Stomach smooth muscle (tissue), 2 donors: ENCODE measurements around the gene RACK1.
A peak's percentile ranks its signal among the peaks of the same experiment; 100 is the strongest.

Experiments used
- H3K27ac ChIP-seq: one replicate; pipeline ENCODE4 v1.7.0; 2013; ENCODE audit warnings: mild to moderate bottlenecking, low read length, inconsistent platforms
- H3K27me3 ChIP-seq, 2 donors: one replicate each; pipeline ENCODE4 v1.7.0; 2013; ENCODE audit warnings: low read length in 2 of 2; ENCODE audit not compliant: insufficient read depth in 2 of 2, control insufficient read depth in 1 of 2
- H3K36me3 ChIP-seq, 2 donors: one replicate each; pipeline ENCODE4 v1.7.0; 2013; ENCODE audit warnings: low read length in 2 of 2; ENCODE audit not compliant: control insufficient read depth in 2 of 2, insufficient read depth in 2 of 2
- H3K4me1 ChIP-seq: one replicate; pipeline ENCODE4 v1.7.0; 2013; ENCODE audit warnings: low read length; ENCODE audit not compliant: control insufficient read depth, insufficient read depth
- H3K4me3 ChIP-seq, 2 donors: one replicate each; pipeline ENCODE4 v1.7.0; 2013; ENCODE audit warnings: low read length in 2 of 2
- H3K9ac ChIP-seq, 2 donors: one replicate each; pipeline ENCODE4 v1.7.0; 2013; ENCODE audit warnings: low read length in 2 of 2, mild to moderate bottlenecking in 1 of 2
- H3K9me3 ChIP-seq, 2 donors: one replicate each; pipeline ENCODE4 v1.7.0; 2013; ENCODE audit warnings: low read length in 2 of 2; ENCODE audit not compliant: control insufficient read depth in 2 of 2
- donor health status: healthy.
- donor health status: Pancreatic carcinoma.

The RACK1 gene

GRCh38 chr5:181232593-181232992 lies 11.1 kb downstream of the RACK1 start:
- Histone ChIP-seq H3K9me3 (no peaks in the 10 kb centered on the region), H3K27me3 (no peaks in the 10 kb centered on the region), H3K9ac (no peak overlapping the region), H3K27ac (no peak overlapping the region), H3K4me1 (no peaks in the 10 kb centered on the region), H3K4me3 (no peak overlapping the region), H3K36me3 (peaks cover 50 to 53% of the 10 kb centered on the region in 2 donors)

GRCh38 chr5:181231432-181231831 lies 12.3 kb downstream of the RACK1 start:
- H3K9me3 ChIP-seq, result no peaks in the 10 kb centered on the region
- no peak overlapping the region for H3K27ac ChIP-seq
- no peak overlapping the region for H3K4me3 ChIP-seq
- no peak overlapping the region for H3K9ac ChIP-seq
- peaks cover 39 to 41% of the 10 kb centered on the region in 2 donors for H3K36me3 ChIP-seq
- no peaks in the 10 kb centered on the region for H3K27me3 ChIP-seq
- no peaks in the 10 kb centered on the region for H3K4me1 ChIP-seq

GRCh38 chr5:181230551-181230950 lies 13.2 kb downstream of the RACK1 start:
- Histone ChIP-seq H3K9me3 (no peaks in the 10 kb centered on the region), H3K27me3 (no peaks in the 10 kb centered on the region), H3K4me1 (no peaks in the 10 kb centered on the region), H3K4me3 (no peak overlapping the region), H3K27ac (no peak overlapping the region), H3K36me3 (peaks cover 30 to 33% of the 10 kb centered on the region in 2 donors), H3K9ac (no peak overlapping the region)

- Histone ChIP-seq H3K9me3 (no peaks in the 10 kb centered on the region), H3K27ac (no peak overlapping the region), H3K36me3 (peaks cover 24 to 28% of the 10 kb centered on the region in 2 donors), H3K4me1 (peaks cover 1% of the 10 kb centered on the region), H3K27me3 (no peaks in the 10 kb centered on the region), H3K4me3 (no peak overlapping the region), H3K9ac (no peak overlapping the region)
These were observed 13.7 kb downstream of the RACK1 start for GRCh38 chr5:181229996-181230395.

GRCh38 chr5:181224390-181225229 lies 19.1 kb downstream of the RACK1 start:
- H3K9me3 ChIP-seq, result no peaks in the 10 kb centered on the region
- H3K27me3 ChIP-seq, result no peaks in the 10 kb centered on the region
- peak overlapping the region; percentile 93 for H3K27ac ChIP-seq
- H3K4me3 ChIP-seq, result peak overlapping the region; percentile 92 to 93
- H3K9ac ChIP-seq, result peak overlapping the region; percentile 84 to 86
- H3K36me3 ChIP-seq, result no peaks in the 10 kb centered on the region
- H3K4me1 ChIP-seq, result peaks cover 23% of the 10 kb centered on the region

GRCh38 chr5:181223729-181224389 lies 19.8 kb downstream of the RACK1 start:
- Histone ChIP-seq H3K4me3 (peak overlapping the region; percentile 92 to 93), H3K4me1 (peaks cover 23% of the 10 kb centered on the region), H3K27ac (peak overlapping the region; percentile 93), H3K9ac (peak overlapping the region; percentile 84 to 86), H3K9me3 (no peaks in the 10 kb centered on the region), H3K36me3 (no peaks in the 10 kb centered on the region), H3K27me3 (no peaks in the 10 kb centered on the region)

- Histone ChIP-seq H3K4me1 (peaks cover 23% of the 10 kb centered on the region), H3K27me3 (no peaks in the 10 kb centered on the region), H3K9me3 (no peaks in the 10 kb centered on the region), H3K4me3 (peak within 1 kb of the TSS; percentile 92 to 93), H3K27ac (peak within 1 kb of the TSS; percentile 93), H3K9ac (peak within 1 kb of the TSS; percentile 84 to 92), H3K36me3 (no peaks in the 10 kb centered on the region)
These were observed 20.5 kb downstream of the RACK1 start, which contains the start of gene TRIM41 for GRCh38 chr5:181223058-181223728. Gene TRIM41, plus strand, starts transcription at chr5:181223281. Its CDS starts 719 bp downstream, at chr5:181224000.

- Histone ChIP-seq H3K4me3 (peak overlapping the region; percentile 92 to 93), H3K9ac (peak overlapping the region; percentile 84 to 87), H3K9me3 (no peaks in the 10 kb centered on the region), H3K27ac (peak overlapping the region; percentile 93), H3K36me3 (no peaks in the 10 kb centered on the region), H3K27me3 (no peaks in the 10 kb centered on the region), H3K4me1 (peaks cover 26% of the 10 kb centered on the region)
These were observed 21.1 kb downstream of the RACK1 start for GRCh38 chr5:181222630-181223057.

GRCh38 chr5:181221792-181222629 lies 21.7 kb downstream of the RACK1 start:
- Histone ChIP-seq H3K9ac (peak overlapping the region; percentile 84 to 87), H3K27me3 (no peaks in the 10 kb centered on the region), H3K36me3 (no peaks in the 10 kb centered on the region)

More at GRCh38 chr5:181221792-181222629, 21.7 kb downstream of the RACK1 start:
- Histone ChIP-seq H3K4me1 (peaks cover 31% of the 10 kb centered on the region), H3K4me3 (peak overlapping the region; percentile 92 to 93), H3K27ac (peak overlapping the region; percentile 93), H3K9me3 (no peaks in the 10 kb centered on the region)
